ENCODE measurements around the gene PHF20.
"Not testable (repeated sequence)": the region's sequence is repeated elsewhere in the genome, so short reads cannot be mapped to it uniquely, and the experiment has no call there.

Gene PHF20

DNA sequence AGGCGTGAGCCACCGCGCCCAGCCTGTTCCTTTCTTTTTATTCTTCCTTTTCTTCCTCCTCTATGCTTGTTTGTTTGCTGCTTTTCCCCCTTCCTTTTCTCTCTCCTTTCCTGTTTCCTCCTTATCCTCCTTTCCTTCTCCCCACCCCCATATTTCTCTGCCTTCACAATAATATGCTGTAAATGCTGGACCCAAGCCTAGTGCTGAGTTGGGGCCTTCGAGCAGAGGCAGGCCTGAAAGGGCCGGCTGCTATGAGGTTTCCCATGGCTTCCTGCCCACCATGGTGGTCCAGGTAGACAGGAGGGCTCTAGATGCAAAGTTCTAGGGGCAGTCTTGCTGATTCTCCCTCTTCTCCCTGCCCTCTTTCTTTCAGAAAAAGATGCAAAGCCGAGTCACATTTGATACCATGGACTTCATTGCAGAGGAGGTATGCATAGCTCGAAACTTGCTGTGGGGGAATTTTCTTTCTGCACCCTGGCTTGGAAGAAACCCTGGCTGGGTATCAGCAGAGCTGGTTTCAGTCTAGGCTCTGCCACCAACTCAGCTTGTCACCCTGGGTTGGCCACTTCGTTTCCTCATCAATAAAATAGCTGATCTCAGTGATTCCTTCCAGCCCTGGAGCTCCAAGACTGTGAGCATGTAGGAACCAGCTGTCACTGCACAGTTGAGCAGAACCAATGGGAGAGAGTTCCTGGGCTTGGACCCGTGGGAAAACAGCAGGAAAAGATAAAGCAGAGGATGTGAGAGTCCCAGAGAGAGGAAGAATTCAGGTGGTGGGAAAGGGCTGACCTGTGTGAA, 204.0 kb downstream of the PHF20 start:
- DNase-seq (ENCODE audit: low spot score) = no peak

DNA sequence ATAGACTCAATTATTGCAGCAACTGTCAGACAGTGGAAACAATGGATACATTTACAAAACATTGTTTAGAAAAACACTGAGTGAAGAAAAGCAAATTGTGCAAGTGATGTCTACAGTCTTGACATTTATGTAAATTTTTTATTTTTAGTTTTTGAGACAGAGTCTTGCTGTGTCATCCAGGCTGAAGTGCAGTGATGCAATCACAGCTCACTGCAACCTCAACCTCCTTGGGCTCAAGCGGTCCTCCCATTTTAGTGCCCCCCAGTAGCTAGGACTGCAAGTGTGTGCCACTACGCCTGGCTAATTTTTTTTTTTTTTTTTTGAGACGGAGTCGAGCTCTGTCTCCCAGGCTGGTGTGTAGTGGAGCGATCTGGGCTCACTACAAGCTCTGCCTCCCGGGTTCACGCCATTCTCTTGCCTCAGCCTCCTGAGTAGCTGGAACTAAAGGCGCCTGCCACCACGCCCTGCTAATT, 206.3 kb downstream of the PHF20 start:
- no peak for DNase-seq (ENCODE audit: low spot score)

DNA sequence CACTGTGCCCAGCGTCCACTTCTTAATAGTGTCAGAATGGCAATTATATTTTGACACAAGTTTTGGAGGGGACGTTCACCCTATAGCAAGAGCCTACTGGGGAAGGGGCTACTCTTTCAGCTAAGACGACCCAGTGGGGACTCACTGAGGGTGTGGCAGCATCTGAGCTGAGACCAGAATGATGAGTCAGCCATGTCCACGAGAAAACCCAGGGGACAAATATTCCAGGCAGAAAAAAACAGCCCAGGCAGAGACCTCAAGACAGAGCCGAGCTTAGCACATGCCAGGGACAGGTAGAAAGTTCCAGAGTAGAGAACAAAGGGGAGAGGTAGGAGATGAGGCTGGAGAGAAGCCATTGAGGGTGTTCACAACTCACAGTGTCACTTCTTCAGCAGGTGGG, 207.7 kb downstream of the PHF20 start:
- DNase-seq (ENCODE audit: low spot score) = no peak

DNA sequence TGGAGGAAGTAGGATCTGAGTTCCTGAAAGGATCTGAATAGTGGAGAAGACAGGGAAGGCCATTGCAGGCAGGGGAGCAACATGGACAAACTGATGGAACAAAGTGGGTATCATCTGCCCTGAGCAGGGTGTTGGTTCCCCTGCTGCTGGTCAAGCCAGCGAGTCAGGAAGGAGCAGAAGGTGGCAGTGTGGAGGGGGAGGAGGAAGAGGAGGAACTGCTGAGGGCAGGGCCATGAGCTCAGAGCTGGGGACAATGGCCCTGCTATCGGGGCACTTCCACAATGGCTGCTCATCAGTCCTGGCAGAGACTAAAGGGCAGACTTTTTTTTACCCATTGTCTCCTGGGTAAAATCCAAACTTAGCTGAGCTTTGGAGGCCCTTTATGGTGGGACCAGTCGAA, 210.2 kb downstream of the PHF20 start:
- no peak for DNase-seq (ENCODE audit: low spot score)

DNA sequence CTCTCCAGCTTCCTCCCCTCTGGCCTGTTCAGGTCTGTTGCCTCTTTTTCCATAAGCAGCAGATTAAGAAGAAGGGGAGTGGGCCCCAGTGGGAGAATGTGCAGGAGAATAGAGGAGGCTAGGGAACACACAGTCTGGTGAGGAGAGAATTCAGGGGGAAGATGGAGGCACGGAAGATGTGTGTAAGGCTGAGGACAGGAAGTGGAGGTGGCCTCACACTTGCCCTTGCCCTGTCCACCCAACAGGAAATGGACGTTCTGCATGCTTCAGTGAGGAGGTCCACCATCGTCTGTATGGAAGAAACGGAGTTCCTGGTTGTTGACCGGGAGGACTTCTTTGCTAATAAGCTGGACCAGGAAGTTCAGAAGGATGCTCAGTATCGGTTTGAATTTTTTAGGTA, 212.6 kb downstream of the PHF20 start:
- DNase-seq (ENCODE audit: low spot score) = no peak

DNA sequence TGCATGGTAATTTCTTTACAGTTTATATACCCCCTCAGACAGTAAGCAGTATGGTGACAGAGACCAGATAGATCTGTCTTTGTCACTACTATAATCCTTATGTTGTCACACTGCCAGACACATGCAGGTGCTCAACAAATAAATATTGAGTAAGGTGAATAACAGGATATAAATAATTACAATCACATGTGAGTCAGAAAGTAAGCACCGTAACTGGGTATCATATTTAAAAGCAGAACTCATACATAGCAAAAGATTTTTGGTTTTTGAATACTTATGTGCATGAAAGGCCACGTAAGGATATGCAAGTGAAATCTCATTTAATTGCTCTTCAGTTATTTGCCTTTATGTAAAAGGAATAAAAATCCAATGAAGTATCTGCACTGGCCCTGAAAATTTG, 214.0 kb downstream of the PHF20 start:
- no peak for DNase-seq (ENCODE audit: low spot score)

DNA sequence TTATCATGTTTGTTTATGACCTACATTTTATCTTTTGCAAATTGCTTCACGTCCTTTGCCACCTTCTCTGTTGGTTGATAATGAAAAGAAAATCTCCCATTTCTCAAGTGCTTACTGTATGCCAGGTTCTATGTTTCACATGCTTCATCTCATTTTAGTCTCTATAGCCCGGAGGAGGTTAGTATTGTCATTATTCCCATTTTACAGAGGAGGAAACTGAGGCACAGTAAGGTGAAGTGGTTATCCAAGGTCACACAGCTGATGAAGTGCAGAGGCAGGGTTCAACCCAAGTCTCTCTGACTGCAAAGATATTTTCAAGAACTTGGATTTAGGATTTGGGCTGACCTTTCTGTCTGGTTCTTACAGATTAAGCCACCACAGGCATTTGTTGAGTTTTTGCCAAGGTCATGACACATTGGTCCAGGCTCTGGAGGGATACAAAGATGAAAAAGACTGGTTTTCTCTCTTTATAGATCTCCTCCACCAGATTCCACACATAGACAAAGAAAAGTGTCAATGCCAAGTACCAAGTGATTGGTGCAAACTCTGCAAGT, 217.2 kb downstream of the PHF20 start:
- DNase-seq (ENCODE audit: low spot score) = no peak

DNA sequence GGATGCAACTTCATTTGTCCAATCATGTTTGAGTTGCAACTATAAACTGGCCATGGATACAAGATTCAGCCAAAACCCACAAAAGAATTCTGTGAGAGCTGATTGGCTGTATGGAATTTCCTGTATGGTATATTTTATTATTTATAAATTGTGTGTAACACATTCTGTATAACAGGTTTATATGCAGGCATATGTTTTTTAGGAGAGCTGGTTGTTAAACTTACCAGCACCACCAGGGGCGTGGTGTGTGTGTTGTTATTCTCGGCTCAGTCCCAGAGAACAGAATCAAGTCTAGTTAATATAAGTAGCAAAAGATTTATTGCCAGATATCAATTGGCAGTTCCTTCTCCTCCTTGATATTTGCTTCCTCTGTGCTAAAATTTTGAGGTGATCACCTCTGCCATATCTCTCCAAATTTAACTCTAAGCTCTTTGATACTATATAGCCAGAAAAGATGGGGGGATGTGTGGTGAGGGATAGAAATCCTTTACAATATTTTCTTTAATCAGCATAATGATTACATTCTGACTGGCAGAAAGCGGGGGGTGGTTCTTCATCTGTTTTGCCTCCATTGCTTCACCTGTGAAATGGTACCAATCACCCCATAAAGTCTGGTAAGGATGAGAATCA, 219.4 kb downstream of the PHF20 start:
- DNase-seq (ENCODE audit: low spot score) = no peak

DNA sequence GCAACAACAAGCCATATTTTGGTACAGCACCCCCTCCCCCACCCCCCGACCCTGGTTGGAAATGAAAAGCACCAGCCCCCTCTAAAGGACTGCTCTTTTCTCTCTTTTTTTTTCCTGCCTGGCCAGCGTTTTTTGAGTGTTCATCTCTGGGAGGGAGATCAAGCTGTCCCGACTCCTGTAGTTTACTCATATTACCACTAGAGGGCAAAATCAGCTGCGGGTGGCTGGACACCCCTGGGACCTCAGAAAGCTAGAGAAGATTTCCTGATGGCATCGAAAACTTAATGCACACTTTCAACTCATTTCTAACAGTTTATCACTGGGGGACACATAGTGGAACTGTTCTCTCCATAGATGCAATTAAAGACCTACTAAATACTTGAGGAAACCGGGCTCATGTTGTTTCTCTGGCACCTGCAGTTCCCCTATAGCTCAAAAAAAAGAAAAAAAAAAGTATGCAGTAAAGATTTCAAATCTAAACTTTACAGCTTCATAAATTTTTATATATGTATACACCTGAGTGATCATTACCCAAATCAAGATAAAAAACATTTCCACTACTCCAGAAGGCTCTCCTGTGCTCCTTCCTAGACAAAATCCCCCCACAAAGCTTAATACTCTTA, 221.0 kb downstream of the PHF20 start:
- peak; percentile 69 for DNase-seq (ENCODE audit: low spot score)

DNA sequence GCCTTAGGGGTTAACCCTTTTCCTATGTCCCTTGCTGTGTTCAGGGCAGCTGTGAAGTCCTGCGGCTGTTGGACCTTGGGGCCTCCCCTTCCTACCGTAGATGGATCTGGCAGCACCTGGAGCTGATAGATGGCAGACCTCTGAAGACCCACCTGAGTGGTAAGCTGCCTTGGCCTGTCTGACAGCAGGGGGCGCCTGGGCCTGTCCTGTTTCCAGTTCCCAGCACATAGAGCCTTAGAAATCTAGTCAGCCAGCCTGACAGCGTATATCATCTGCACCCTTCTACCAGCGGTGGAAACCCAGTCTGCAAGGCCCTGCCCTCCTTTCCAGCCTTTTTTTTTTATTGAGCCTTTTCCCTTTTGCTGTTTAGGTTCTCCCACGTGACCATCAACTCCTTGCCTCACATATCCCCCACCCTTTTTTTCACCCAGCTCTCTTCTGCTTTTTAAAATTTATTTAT, 223.2 kb downstream of the PHF20 start:
- peak; percentile 58 for DNase-seq (ENCODE audit: low spot score)

DNA sequence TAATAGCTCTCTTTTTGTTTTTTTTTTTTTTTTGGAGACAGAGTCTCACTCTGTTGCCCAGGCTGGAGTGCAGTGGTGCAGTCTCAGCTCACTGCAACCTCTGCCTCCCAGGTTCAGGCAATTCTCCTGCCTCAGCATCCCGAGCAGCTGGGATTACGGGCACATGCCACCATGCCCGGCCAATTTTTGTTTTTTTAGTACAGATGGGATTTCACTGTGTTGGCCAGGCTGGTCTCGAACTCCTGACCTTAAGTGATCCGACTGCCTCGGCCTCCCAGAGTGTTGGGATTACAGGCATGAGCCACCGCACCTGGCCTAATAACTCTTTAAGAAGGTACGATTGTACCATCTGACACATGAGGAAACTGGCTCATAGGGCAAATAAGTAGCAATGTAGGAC, 224.7 kb downstream of the PHF20 start:
- DNase-seq (ENCODE audit: low spot score) = not testable (repeated sequence)

Measured in hematopoietic multipotent progenitor cell treated with erythropoietin and hydrocortisone succinate and interleukin-3 and kit ligand, for 15 days (in vitro differentiated cells).